Measurements from ENCODE around the gene KREMEN2.

DNA sequence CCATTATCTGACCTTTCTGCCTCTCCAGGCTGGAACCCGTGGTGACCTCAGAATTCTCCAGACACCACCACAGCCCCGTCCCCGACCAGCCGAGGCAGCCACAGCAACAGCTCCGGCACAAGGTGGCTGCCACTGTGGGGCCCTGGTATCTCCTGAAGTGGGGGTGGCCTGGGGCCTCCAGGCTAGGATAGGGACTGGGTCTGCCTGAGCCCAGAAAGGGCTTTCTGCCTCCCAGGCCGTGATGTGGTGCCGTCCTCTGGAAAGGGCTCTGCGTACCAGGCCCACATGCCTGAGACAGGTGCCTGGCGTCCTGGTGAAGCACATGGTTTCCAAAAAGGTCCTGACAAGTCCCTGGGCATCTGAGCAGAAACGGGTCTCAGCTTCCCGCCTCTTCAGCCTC, 35.3 kb upstream of the KREMEN2 start:
- TF ChIP-seq, protein P1, sequence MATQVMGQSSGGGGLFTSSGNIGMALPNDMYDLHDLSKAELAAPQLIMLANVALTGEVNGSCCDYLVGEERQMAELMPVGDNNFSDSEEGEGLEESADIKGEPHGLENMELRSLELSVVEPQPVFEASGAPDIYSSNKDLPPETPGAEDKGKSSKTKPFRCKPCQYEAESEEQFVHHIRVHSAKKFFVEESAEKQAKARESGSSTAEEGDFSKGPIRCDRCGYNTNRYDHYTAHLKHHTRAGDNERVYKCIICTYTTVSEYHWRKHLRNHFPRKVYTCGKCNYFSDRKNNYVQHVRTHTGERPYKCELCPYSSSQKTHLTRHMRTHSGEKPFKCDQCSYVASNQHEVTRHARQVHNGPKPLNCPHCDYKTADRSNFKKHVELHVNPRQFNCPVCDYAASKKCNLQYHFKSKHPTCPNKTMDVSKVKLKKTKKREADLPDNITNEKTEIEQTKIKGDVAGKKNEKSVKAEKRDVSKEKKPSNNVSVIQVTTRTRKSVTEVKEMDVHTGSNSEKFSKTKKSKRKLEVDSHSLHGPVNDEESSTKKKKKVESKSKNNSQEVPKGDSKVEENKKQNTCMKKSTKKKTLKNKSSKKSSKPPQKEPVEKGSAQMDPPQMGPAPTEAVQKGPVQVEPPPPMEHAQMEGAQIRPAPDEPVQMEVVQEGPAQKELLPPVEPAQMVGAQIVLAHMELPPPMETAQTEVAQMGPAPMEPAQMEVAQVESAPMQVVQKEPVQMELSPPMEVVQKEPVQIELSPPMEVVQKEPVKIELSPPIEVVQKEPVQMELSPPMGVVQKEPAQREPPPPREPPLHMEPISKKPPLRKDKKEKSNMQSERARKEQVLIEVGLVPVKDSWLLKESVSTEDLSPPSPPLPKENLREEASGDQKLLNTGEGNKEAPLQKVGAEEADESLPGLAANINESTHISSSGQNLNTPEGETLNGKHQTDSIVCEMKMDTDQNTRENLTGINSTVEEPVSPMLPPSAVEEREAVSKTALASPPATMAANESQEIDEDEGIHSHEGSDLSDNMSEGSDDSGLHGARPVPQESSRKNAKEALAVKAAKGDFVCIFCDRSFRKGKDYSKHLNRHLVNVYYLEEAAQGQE (IDR thresholded peaks at IDR 0.05; ENCODE audit: low read depth), result no peak
- TF ChIP-seq CEBPB (IDR thresholded peaks at IDR 0.05) (no peak), RAD21 (IDR thresholded peaks at IDR 0.05; ENCODE audit: low read depth) (no peak), ZBTB7A (IDR thresholded peaks at IDR 0.05; ENCODE audit: low read depth) (no peak), TAF1 (IDR thresholded peaks at IDR 0.05; ENCODE audit: low read depth) (no peak), EP300 (IDR thresholded peaks at IDR 0.05; ENCODE audit: borderline replicate concordance) (no peak), CREB1 (IDR thresholded peaks at IDR 0.05; ENCODE audit: low read depth) (no peak), NFIC (IDR thresholded peaks at IDR 0.05) (no peak)
- TF ChIP-seq, protein P2, sequence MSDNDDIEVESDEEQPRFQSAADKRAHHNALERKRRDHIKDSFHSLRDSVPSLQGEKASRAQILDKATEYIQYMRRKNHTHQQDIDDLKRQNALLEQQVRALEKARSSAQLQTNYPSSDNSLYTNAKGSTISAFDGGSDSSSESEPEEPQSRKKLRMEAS (IDR thresholded peaks at IDR 0.05), result no peak
